ENCODE data around the gene DCUN1D4. TPM values are rescaled to one million over a fixed set of nuclear protein-coding genes. Genes with fewer than 3 reads are reported as not detected.

DCUN1D4 gene
- total and polyA plus RNA-seq, 4 donors, result 15.2 to 33.9 (median 21.8) TPM

GRCh38 chr4:51884055-51884454, 41.1 kb downstream of the DCUN1D4 start:
- no peak overlapping the region for H3K4me3 ChIP-seq (ENCODE audit: low read depth in 1 of 3, low read length in 3 of 3)
- no peaks in the 10 kb centered on the region for H3K27me3 ChIP-seq (ENCODE audit: control insufficient read depth in 4 of 4, insufficient read depth in 4 of 4, low read length in 3 of 4)
- peak overlapping the region in 1 of 2 donors; percentile 7 for H3K27ac ChIP-seq (ENCODE audit: low read depth in 1 of 2, low read length in 2 of 2)
- H3K9me3 ChIP-seq (ENCODE audit: control insufficient read depth in 4 of 4, low read length in 3 of 4), result no peaks in the 10 kb centered on the region
- no peak overlapping the region for H3K9ac ChIP-seq (ENCODE audit: low read depth in 1 of 2, low read length in 2 of 2)
- no peak for DNase-seq (ENCODE audit: low spot score)
- H3K36me3 ChIP-seq (ENCODE audit: control insufficient read depth in 4 of 4, insufficient read depth in 3 of 4, low read depth in 1 of 4, low read length in 3 of 4), result peaks cover 2 to 22% (median 14%) of the 10 kb centered on the region in 4 donors
- TF ChIP-seq, protein P1, sequence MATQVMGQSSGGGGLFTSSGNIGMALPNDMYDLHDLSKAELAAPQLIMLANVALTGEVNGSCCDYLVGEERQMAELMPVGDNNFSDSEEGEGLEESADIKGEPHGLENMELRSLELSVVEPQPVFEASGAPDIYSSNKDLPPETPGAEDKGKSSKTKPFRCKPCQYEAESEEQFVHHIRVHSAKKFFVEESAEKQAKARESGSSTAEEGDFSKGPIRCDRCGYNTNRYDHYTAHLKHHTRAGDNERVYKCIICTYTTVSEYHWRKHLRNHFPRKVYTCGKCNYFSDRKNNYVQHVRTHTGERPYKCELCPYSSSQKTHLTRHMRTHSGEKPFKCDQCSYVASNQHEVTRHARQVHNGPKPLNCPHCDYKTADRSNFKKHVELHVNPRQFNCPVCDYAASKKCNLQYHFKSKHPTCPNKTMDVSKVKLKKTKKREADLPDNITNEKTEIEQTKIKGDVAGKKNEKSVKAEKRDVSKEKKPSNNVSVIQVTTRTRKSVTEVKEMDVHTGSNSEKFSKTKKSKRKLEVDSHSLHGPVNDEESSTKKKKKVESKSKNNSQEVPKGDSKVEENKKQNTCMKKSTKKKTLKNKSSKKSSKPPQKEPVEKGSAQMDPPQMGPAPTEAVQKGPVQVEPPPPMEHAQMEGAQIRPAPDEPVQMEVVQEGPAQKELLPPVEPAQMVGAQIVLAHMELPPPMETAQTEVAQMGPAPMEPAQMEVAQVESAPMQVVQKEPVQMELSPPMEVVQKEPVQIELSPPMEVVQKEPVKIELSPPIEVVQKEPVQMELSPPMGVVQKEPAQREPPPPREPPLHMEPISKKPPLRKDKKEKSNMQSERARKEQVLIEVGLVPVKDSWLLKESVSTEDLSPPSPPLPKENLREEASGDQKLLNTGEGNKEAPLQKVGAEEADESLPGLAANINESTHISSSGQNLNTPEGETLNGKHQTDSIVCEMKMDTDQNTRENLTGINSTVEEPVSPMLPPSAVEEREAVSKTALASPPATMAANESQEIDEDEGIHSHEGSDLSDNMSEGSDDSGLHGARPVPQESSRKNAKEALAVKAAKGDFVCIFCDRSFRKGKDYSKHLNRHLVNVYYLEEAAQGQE (IDR thresholded peaks at IDR 0.05), result no peak
- TF ChIP-seq HNF4G (IDR thresholded peaks at IDR 0.05), result no peak
- TF ChIP-seq, protein P2, sequence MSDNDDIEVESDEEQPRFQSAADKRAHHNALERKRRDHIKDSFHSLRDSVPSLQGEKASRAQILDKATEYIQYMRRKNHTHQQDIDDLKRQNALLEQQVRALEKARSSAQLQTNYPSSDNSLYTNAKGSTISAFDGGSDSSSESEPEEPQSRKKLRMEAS (IDR thresholded peaks at IDR 0.05), result no peak
- TF ChIP-seq YY1 (IDR thresholded peaks at IDR 0.05), result no peak
- TF ChIP-seq RAD21 (IDR thresholded peaks at IDR 0.05), result no peak
- no peak for TF ChIP-seq RXRA (IDR thresholded peaks at IDR 0.05)
- TF ChIP-seq SP1 (IDR thresholded peaks at IDR 0.05), result no peak
- TF ChIP-seq FOXA2 (IDR thresholded peaks at IDR 0.05), result no peak
- TF ChIP-seq GABPA (IDR thresholded peaks at IDR 0.05 in 1 of 2, conservative IDR thresholded peaks at IDR 0.05 in 1 of 2), result no peak
- TF ChIP-seq FOXA1 (IDR thresholded peaks at IDR 0.05), result no peak
- TF ChIP-seq, protein P3, sequence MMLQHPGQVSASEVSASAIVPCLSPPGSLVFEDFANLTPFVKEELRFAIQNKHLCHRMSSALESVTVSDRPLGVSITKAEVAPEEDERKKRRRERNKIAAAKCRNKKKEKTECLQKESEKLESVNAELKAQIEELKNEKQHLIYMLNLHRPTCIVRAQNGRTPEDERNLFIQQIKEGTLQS (IDR thresholded peaks at IDR 0.05), result no peak
- no peak for TF ChIP-seq NR2F2 (IDR thresholded peaks at IDR 0.05)
- 57% methylated on average over 2 of the region's 2 CpGs for WGBS
- peaks cover 0 to 28% (median 13%) of the 10 kb centered on the region in 4 donors for H3K4me1 ChIP-seq (ENCODE audit: control insufficient read depth in 4 of 4, insufficient read depth in 4 of 4, low read length in 3 of 4)

- H3K9me3 ChIP-seq (ENCODE audit: control insufficient read depth in 4 of 4, low read length in 3 of 4), result no peaks in the 10 kb centered on the region
- H3K36me3 ChIP-seq (ENCODE audit: control insufficient read depth in 4 of 4, insufficient read depth in 3 of 4, low read depth in 1 of 4, low read length in 3 of 4), result peaks cover 2 to 28% (median 16%) of the 10 kb centered on the region in 4 donors
- H3K4me3 ChIP-seq (ENCODE audit: low read depth in 1 of 3, low read length in 3 of 3), result no peak overlapping the region
- no peak overlapping the region for H3K27ac ChIP-seq (ENCODE audit: low read depth in 1 of 2, low read length in 2 of 2)
- WGBS, result 94% methylated on average over 2 of the region's 2 CpGs
- H3K27me3 ChIP-seq (ENCODE audit: control insufficient read depth in 4 of 4, insufficient read depth in 4 of 4, low read length in 3 of 4), result no peaks in the 10 kb centered on the region
- TF ChIP-seq RAD21 (IDR thresholded peaks at IDR 0.05) (no peak), HNF4G (IDR thresholded peaks at IDR 0.05) (no peak), RXRA (IDR thresholded peaks at IDR 0.05) (no peak), HNF4A (conservative IDR thresholded peaks at IDR 0.05) (no peak)
- TF ChIP-seq, protein P2 (IDR thresholded peaks at IDR 0.05), result no peak
- TF ChIP-seq, protein P4, sequence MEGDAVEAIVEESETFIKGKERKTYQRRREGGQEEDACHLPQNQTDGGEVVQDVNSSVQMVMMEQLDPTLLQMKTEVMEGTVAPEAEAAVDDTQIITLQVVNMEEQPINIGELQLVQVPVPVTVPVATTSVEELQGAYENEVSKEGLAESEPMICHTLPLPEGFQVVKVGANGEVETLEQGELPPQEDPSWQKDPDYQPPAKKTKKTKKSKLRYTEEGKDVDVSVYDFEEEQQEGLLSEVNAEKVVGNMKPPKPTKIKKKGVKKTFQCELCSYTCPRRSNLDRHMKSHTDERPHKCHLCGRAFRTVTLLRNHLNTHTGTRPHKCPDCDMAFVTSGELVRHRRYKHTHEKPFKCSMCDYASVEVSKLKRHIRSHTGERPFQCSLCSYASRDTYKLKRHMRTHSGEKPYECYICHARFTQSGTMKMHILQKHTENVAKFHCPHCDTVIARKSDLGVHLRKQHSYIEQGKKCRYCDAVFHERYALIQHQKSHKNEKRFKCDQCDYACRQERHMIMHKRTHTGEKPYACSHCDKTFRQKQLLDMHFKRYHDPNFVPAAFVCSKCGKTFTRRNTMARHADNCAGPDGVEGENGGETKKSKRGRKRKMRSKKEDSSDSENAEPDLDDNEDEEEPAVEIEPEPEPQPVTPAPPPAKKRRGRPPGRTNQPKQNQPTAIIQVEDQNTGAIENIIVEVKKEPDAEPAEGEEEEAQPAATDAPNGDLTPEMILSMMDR (IDR thresholded peaks at IDR 0.05; ENCODE audit: low read depth, low read length, missing input control), result no peak
- TF ChIP-seq, protein P3 (IDR thresholded peaks at IDR 0.05), result no peak
- no peak overlapping the region for H3K9ac ChIP-seq (ENCODE audit: low read depth in 1 of 2, low read length in 2 of 2)
- DNase-seq (ENCODE audit: low spot score), result no peak
- peaks cover 0 to 26% (median 12%) of the 10 kb centered on the region in 4 donors for H3K4me1 ChIP-seq (ENCODE audit: control insufficient read depth in 4 of 4, insufficient read depth in 4 of 4, low read length in 3 of 4)
These were observed 41.7 kb downstream of the DCUN1D4 start for GRCh38 chr4:51884606-51885005.

Data from liver (tissue), 9 donors.